IMR-90 (cell line): ENCODE results near the gene DBN1.
"Not testable (repeated sequence)": the region's sequence is repeated elsewhere in the genome, so short reads cannot be mapped to it uniquely, and the experiment has no call there.

Experiments
- CEBPB ChIP-seq: IDR thresholded peaks from 2 replicates; pipeline ENCODE4 v1.6.1; 2012; ENCODE audit warnings: low read depth, low read length, improper control_type of control experiment
- MAFK ChIP-seq: IDR thresholded peaks from 2 replicates; pipeline ENCODE4 v1.6.1; 2012; ENCODE audit warnings: low read depth, low read length, improper control_type of control experiment
- MAZ ChIP-seq: IDR thresholded peaks from 2 replicates; pipeline ENCODE4 v1.6.1; 2012; ENCODE audit warnings: low read depth, mild to moderate bottlenecking, low read length, improper control_type of control experiment, moderate library complexity, borderline replicate concordance
- POLR2A ChIP-seq: IDR thresholded peaks from 2 replicates; pipeline ENCODE4 v1.6.1; 2012; ENCODE audit warnings: mild to moderate bottlenecking, low read depth, low read length
- TF ChIP-seq, protein P1 (sequence below): conservative IDR thresholded peaks from 2 replicates; pipeline ENCODE4 v1.5.1; 2012; ENCODE audit warnings: mild to moderate bottlenecking, low read depth, low read length, improper control_type of control experiment
- TF ChIP-seq, protein P2 (sequence below): fragments of 150-350 bp; IDR thresholded peaks from 2 replicates; pipeline ENCODE4 v1.6.1; 2016; ENCODE audit warnings: low read depth, mild to moderate bottlenecking, low read length, moderate library complexity, borderline replicate concordance

DNA sequence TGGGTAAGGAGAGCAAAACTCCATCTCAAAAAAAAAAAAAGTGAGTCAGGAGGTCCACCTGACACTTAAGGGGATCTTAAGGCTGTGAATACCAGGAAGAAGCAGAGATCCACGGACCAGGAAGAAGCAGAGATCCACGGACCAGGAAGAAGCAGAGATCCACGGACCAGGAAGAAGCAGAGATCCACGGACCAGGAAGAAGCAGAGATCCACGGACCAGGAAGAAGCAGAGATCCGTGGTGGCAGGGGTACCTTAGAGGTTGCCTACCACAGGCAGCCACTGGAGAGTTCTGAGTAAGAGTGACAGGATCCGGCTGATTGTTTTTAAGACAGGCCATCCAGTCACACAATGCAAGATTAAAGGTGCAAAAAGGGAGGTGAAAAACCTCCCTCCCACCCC is 53.0 kb downstream of the DBN1 start:
- TF ChIP-seq POLR2A, MAZ, MAFK, CEBPB: not testable (repeated sequence)
- TF ChIP-seq, protein P1, sequence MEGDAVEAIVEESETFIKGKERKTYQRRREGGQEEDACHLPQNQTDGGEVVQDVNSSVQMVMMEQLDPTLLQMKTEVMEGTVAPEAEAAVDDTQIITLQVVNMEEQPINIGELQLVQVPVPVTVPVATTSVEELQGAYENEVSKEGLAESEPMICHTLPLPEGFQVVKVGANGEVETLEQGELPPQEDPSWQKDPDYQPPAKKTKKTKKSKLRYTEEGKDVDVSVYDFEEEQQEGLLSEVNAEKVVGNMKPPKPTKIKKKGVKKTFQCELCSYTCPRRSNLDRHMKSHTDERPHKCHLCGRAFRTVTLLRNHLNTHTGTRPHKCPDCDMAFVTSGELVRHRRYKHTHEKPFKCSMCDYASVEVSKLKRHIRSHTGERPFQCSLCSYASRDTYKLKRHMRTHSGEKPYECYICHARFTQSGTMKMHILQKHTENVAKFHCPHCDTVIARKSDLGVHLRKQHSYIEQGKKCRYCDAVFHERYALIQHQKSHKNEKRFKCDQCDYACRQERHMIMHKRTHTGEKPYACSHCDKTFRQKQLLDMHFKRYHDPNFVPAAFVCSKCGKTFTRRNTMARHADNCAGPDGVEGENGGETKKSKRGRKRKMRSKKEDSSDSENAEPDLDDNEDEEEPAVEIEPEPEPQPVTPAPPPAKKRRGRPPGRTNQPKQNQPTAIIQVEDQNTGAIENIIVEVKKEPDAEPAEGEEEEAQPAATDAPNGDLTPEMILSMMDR: not testable (repeated sequence)
- TF ChIP-seq, protein P2, sequence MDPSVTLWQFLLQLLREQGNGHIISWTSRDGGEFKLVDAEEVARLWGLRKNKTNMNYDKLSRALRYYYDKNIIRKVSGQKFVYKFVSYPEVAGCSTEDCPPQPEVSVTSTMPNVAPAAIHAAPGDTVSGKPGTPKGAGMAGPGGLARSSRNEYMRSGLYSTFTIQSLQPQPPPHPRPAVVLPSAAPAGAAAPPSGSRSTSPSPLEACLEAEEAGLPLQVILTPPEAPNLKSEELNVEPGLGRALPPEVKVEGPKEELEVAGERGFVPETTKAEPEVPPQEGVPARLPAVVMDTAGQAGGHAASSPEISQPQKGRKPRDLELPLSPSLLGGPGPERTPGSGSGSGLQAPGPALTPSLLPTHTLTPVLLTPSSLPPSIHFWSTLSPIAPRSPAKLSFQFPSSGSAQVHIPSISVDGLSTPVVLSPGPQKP: not testable (repeated sequence)
